Measurements from ENCODE around the gene TBX1. TPM values are rescaled to one million over a fixed set of nuclear protein-coding genes. Genes with fewer than 3 reads are reported as not detected.
"Not testable (repeated sequence)": the region's sequence is repeated elsewhere in the genome, so short reads cannot be mapped to it uniquely, and the experiment has no call there.

TBX1 gene
- total RNA-seq, 2 experiments from 2014 or later = not detected

- intact Hi-C loops (cut with micrococcal nuclease); H3K4me3 Mint-ChIP-seq; DNase-seq; CTCF ChIA-PET; POLR2A ChIA-PET; H3K36me3 Mint-ChIP-seq; H3K9me3 Mint-ChIP-seq; H3K27ac Mint-ChIP-seq; H3K4me1 Mint-ChIP-seq (ENCODE audit: low read depth): not testable (repeated sequence)
- peaks cover 32% of the 10 kb centered on the region for H3K27me3 Mint-ChIP-seq
Measured at GRCh38 chr22:19777192-19777591, 16.6 kb downstream of the TBX1 start.

GRCh38 chr22:19779011-19779421, 18.4 kb downstream of the TBX1 start:
- DNase-seq = no peak
- ChIA-PET POLR2A (interaction anchor here (0.6 to 1.0 kb wide), 2 partner anchors 12 to 150 kb away, joined by 3 to 4 read pairs; no protein-coding TSS in a partner anchor), CTCF (interaction anchor here (1.3 to 2.7 kb wide), 2 partner anchors 48 to 132 kb away, joined by 3 to 10 read pairs; no protein-coding TSS in a partner anchor)
- H3K4me3 Mint-ChIP-seq = no peak overlapping the region
- peaks cover 19% of the 10 kb centered on the region for H3K27me3 Mint-ChIP-seq
- intact Hi-C loops (cut with micrococcal nuclease) = no loop called here
- no peaks in the 10 kb centered on the region for H3K36me3 Mint-ChIP-seq
- no peaks in the 10 kb centered on the region for H3K9me3 Mint-ChIP-seq
- peaks cover 2% of the 10 kb centered on the region for H3K4me1 Mint-ChIP-seq (ENCODE audit: low read depth)
- no peak overlapping the region for H3K27ac Mint-ChIP-seq

DNA sequence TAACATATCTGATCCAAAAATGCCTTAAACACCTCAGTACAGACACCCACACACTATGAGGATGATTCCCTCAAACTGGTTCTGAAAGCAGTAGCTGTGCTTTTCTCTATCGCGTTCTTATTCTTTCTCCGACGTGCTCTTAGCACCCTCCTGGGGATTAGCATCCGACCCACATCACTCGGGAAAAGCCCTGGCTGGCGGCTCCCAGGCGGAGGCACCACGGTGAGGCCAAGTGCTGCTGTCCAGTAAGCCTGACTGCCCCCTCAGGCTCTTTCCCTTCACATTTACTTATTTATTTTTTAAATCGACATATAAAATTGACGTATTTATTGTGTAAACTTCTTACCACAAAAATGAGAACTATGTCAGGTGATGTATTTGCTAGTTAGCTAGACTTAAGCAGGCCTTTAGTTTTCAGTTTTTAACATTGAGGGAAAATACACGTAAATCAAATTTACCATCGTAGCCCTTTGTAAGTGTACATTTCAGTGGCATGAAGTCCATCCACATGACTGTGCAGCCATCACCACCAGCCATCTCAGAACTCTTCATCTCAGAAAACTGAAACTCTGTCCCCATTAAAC, 19.2 kb downstream of the TBX1 start:
- peaks cover 2% of the 10 kb centered on the region for H3K4me1 Mint-ChIP-seq (ENCODE audit: low read depth)
- POLR2A ChIA-PET = interaction anchor here (1.0 kb wide), 1 partner anchor 11 kb away, joined by 4 read pairs; no protein-coding TSS in a partner anchor
- intact Hi-C loops (cut with micrococcal nuclease) = no loop called here
- H3K27ac Mint-ChIP-seq = no peak overlapping the region
- H3K4me3 Mint-ChIP-seq = no peak overlapping the region
- H3K9me3 Mint-ChIP-seq = no peaks in the 10 kb centered on the region
- no peaks in the 10 kb centered on the region for H3K36me3 Mint-ChIP-seq
- DNase-seq = no peak
- peaks cover 12% of the 10 kb centered on the region for H3K27me3 Mint-ChIP-seq
- CTCF ChIA-PET = interaction anchor here (1.3 to 2.7 kb wide), 2 partner anchors 49 to 131 kb away, joined by 3 to 10 read pairs; no protein-coding TSS in a partner anchor

GRCh38 chr22:19782533-19782932, 22.0 kb downstream of the TBX1 start:
- ChIA-PET POLR2A (no interaction called here), CTCF (interaction anchor here (0.8 to 1.1 kb wide), 2 partner anchors 26 to 128 kb away, joined by 3 to 4 read pairs; no protein-coding TSS in a partner anchor)
- Mint-ChIP-seq H3K36me3 (peaks cover 1% of the 10 kb centered on the region), H3K27ac (no peak overlapping the region), H3K9me3 (no peaks in the 10 kb centered on the region), H3K4me3 (no peak overlapping the region), H3K27me3 (peaks cover 9% of the 10 kb centered on the region), H3K4me1 (ENCODE audit: low read depth) (no peaks in the 10 kb centered on the region)
- DNase-seq = no peak
- intact Hi-C loops (cut with micrococcal nuclease) = no loop called here

GRCh38 chr22:19783586-19784383, 23.2 kb downstream of the TBX1 start:
- Mint-ChIP-seq H3K27ac (no peak overlapping the region), H3K27me3 (peaks cover 8% of the 10 kb centered on the region), H3K4me3 (no peak overlapping the region), H3K4me1 (ENCODE audit: low read depth) (no peaks in the 10 kb centered on the region), H3K9me3 (no peaks in the 10 kb centered on the region), H3K36me3 (peaks cover 3% of the 10 kb centered on the region)
- DNase-seq = no peak
- intact Hi-C loops (cut with micrococcal nuclease) = no loop called here
- CTCF ChIA-PET = no interaction called here
- POLR2A ChIA-PET = no interaction called here

GRCh38 chr22:19784384-19785175, 24.0 kb downstream of the TBX1 start:
- peaks cover 6% of the 10 kb centered on the region for H3K27me3 Mint-ChIP-seq
- no peak overlapping the region for H3K27ac Mint-ChIP-seq
- H3K36me3 Mint-ChIP-seq = peaks cover 3% of the 10 kb centered on the region
- H3K9me3 Mint-ChIP-seq = no peaks in the 10 kb centered on the region
- ChIA-PET POLR2A (no interaction called here), CTCF (no interaction called here)
- no peak overlapping the region for H3K4me3 Mint-ChIP-seq
- intact Hi-C loops (cut with micrococcal nuclease) = no loop called here
- H3K4me1 Mint-ChIP-seq (ENCODE audit: low read depth) = no peaks in the 10 kb centered on the region
- DNase-seq = no peak

DNA sequence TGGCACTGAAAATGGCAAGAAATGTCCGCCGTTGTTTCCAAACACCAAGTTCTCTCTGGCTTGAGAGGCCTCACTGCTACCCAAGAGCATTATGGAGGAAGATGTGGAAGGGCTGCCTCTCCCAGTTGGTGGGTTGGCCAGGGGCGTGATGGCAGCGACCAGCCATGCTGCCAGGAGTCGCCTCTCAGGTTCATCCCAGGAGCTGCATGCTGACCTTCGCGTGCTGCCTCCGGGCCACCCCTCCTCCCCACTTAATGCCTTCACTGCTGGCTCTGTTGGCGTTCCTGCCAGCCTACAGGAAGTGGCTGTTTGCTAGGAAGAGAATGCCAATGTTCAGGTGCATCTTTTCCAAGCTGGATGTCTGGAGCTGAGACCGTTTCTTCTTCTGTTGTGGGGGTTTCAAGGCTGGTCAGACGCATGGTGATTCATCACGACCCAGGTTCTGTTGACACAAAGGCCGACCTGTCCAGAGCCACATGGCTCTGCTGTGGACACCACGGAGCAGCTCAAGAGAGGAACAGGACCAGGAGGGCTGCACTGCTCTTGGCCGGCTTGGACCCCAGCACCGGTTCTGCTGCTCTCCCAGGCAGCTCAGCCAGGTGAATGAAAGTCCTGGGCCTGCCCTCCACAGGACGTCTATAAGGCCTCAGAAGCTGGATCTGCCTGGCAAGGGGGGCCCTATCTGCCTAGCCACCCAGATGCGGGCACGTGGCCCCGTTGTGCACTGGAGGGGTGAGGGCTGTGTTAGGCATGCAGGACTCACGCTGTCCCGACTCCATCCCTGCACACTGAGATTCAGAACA, 25.1 kb downstream of the TBX1 start:
- Mint-ChIP-seq H3K4me3 (no peak overlapping the region), H3K27me3 (no peaks in the 10 kb centered on the region), H3K27ac (no peak overlapping the region), H3K36me3 (peaks cover 10% of the 10 kb centered on the region), H3K4me1 (ENCODE audit: low read depth) (no peaks in the 10 kb centered on the region), H3K9me3 (no peaks in the 10 kb centered on the region)
- intact Hi-C loops (cut with micrococcal nuclease) = no loop called here
- no peak for DNase-seq
- CTCF ChIA-PET = no interaction called here
- POLR2A ChIA-PET = no interaction called here

DNA sequence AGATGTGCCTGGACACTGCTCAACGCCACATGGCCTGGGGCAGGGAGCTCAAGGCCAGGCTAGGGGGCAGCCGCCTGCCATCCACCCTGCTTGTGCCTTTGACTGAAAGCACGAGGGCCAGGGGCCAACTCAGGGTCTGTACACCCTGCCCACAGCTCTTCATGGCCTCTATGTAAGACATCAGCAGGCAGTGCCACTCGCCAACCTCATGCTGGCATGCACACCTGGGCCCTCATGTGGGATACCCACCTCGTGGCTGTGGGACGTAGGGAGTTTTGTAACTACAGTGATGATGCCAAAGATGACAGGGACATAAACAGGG, 25.6 kb downstream of the TBX1 start:
- peaks cover 10% of the 10 kb centered on the region for H3K36me3 Mint-ChIP-seq
- no peak for DNase-seq
- H3K27me3 Mint-ChIP-seq = no peaks in the 10 kb centered on the region
- no peaks in the 10 kb centered on the region for H3K9me3 Mint-ChIP-seq
- no peak overlapping the region for H3K4me3 Mint-ChIP-seq
- ChIA-PET CTCF (no interaction called here), POLR2A (no interaction called here)
- intact Hi-C loops (cut with micrococcal nuclease) = no loop called here
- no peaks in the 10 kb centered on the region for H3K4me1 Mint-ChIP-seq (ENCODE audit: low read depth)
- no peak overlapping the region for H3K27ac Mint-ChIP-seq

- DNase-seq = no peak
- POLR2A ChIA-PET = no interaction called here
- H3K27me3 Mint-ChIP-seq = no peaks in the 10 kb centered on the region
- H3K9me3 Mint-ChIP-seq = peaks cover 4% of the 10 kb centered on the region
- CTCF ChIA-PET = no interaction called here
- H3K36me3 Mint-ChIP-seq = peaks cover 15% of the 10 kb centered on the region
- no peaks in the 10 kb centered on the region for H3K4me1 Mint-ChIP-seq (ENCODE audit: low read depth)
- no peak overlapping the region for H3K4me3 Mint-ChIP-seq
- no peak overlapping the region for H3K27ac Mint-ChIP-seq
- intact Hi-C loops (cut with micrococcal nuclease) = no loop called here
Measured at GRCh38 chr22:19786959-19787848, 26.6 kb downstream of the TBX1 start.

DNA sequence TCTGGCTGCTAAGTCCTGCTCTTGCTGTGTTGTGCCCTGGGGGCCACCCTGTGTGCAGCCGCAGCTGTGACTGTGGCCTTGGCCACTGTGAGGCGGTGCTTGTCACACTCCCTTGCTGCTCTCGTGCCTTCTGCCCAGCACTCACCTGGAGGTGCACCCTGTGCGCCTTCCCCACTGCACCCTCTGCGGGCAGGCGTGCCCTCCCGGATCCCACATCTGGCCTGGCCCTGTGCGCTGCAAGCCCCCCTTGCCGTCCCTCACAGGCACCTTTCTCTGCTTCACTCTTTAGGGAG, 27.2 kb downstream of the TBX1 start:
- H3K27ac Mint-ChIP-seq = no peak overlapping the region
- CTCF ChIA-PET = no interaction called here
- H3K36me3 Mint-ChIP-seq = peaks cover 21% of the 10 kb centered on the region
- no peaks in the 10 kb centered on the region for H3K4me1 Mint-ChIP-seq (ENCODE audit: low read depth)
- no peak for DNase-seq
- H3K4me3 Mint-ChIP-seq = no peak overlapping the region
- peaks cover 9% of the 10 kb centered on the region for H3K9me3 Mint-ChIP-seq
- POLR2A ChIA-PET = no interaction called here
- intact Hi-C loops (cut with micrococcal nuclease) = no loop called here
- no peaks in the 10 kb centered on the region for H3K27me3 Mint-ChIP-seq

DNA sequence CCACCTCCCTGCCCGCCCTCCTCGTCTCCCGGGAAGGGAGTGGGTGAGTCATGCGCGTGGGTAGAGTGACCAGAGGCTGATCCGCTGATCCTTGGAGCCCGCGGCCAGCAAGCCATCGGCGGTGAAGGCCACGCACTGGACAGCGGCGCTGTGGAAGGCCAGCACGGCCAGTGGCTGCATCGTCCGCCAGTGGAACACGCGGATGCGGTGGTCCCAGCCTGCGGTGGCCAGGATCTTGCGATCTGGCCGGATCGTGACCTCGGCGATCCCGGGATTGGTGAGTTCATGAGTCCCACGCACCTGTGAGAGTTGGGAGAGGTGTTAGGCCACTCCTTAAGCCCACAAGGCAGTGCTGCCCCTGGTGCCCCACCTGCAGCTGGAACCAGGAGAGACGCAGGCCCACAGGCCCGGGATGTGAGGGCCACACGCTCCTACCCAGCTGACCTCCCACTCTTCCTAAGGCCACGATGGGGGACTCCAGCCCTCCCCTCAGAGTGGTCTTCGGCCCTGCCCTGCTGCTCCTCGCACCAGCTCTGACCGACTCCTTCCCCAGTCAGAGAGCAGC, 28.2 kb downstream of the TBX1 start:
- H3K4me3 Mint-ChIP-seq = no peak overlapping the region
- ChIA-PET CTCF (no interaction called here), POLR2A (no interaction called here)
- no peak for DNase-seq
- H3K4me1 Mint-ChIP-seq (ENCODE audit: low read depth) = no peaks in the 10 kb centered on the region
- H3K27ac Mint-ChIP-seq = no peak overlapping the region
- H3K36me3 Mint-ChIP-seq = peaks cover 27% of the 10 kb centered on the region
- no peaks in the 10 kb centered on the region for H3K27me3 Mint-ChIP-seq
- intact Hi-C loops (cut with micrococcal nuclease) = no loop called here
- H3K9me3 Mint-ChIP-seq = peaks cover 15% of the 10 kb centered on the region
